Endometrial microvascular endothelial cells (primary cell): Measurements from ENCODE around the gene CLEC10A. TPM values are rescaled to one million over a fixed set of nuclear protein-coding genes. Genes with fewer than 3 reads are reported as not detected.

Experiments
- in situ Hi-C: cut with HindIII; loops from 2 replicates; pipeline ENCODE4 v1.10.0; 2017; ENCODE audit warnings: low sequenced_read_pairs, low pct_unique_long_range_greater_than_20kb; ENCODE audit errors: inconsistent ontology term
- total RNA-seq: library from RNA; depleted of rRNA; stranded (reverse); fragments of >200 nt; gene quantifications from one replicate; pipeline ENCODE4 v1.2.3, GENCODE V29; 2015; ENCODE audit errors: inconsistent ontology term

CLEC10A gene
- total RNA-seq, 1 donor from 2014 or later = not detected

DNA sequence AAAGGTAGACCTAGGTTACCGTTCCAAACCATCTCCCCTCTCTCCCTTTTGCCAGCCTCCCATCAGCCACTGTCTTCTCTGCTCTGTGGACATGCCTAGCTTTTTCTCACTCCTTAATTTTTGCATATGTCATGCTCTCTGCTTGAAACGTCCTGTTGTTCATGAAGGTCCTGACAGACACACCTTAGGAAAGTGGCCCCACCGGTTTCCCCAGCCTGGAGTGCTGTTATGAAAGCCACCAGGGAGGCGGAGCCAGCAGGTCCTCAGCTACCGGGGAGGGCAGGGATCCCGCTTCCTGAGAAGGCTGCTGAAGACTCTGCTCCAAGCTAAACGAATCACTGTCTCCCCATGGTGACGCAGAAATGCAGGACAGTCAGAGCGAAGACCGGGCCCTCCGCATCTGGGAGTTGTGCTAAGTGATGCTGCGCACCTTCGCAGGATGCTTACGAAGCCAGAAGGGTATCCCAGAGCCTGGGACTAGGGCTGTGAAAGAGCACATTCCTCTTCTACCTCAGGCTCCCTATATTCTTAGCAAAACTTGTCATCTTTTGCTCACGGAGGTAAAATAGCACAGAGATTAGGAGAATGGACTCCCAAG is 33.8 kb downstream of the CLEC10A start:
- in situ Hi-C loops = no loop called here

DNA sequence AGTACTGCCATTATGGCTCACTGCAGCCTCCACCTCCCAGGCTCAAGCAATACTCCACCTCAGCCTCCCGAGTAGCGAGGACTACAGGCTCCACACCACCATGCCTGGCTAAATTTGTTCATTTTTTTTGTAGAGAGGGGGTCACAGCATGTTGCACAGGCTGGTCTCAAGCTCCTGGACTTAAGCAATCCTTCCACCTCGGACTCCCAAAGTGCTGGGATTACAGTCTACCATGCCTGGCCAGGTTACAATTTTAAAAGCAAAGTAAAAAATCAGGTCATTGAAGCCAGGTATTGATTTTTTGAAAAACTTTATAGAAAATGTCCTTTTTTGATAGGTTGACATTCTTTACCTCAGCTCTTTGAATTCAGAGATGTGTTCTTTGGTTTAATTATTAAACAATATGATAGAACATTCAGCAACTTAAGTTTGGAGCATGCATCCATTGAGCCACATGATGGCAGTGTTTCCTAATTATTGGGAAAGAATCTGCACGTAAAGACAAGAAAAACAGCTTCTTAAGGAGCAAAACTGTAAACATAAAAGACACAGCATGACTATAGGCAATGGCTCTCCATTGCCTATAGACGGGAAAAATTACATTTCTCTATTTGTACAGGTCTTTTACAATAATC is 34.4 kb downstream of the CLEC10A start:
- in situ Hi-C loops = no loop called here

DNA sequence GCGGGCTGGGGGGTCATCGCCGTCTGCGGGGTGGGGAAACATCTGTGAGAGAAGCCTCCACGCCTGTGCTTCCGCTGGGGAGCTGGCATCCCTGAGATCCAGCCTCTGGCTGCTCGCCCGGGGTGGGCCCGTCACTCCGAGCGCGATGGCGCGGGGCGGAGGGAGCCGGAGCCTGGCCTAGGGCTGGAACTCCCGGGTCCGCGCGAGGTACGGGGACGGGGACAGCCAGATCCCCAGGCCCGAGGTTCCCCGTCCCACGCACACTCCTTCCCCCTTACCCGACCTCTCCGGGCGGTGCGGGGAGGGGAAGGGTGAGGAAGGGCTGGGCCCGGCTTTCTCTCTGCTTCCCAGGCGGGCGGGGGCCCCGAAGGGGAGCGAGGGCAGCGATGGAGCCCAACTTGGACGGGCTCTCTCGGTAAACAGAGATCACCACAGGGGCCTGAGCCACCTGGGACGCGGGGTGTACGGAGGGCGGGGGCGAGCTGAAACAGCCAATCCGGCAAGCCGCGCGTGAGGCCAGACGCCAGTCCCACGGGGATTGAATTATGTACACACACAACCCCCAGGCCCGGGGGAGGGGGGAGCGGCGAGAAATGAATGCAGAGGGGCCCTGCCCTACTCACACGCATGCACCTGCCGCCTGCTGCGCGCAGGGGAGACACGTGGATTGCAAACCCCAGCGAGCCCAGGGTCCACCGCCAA is 36.4 kb downstream of the CLEC10A start, which contains the start of gene SLC16A11:
TSS of gene SLC16A11 (minus strand) at position 596 of the 702 bp plus-strand sequence. CDS start at position 17, 579 bp downstream.
- in situ Hi-C loops = no loop called here

DNA sequence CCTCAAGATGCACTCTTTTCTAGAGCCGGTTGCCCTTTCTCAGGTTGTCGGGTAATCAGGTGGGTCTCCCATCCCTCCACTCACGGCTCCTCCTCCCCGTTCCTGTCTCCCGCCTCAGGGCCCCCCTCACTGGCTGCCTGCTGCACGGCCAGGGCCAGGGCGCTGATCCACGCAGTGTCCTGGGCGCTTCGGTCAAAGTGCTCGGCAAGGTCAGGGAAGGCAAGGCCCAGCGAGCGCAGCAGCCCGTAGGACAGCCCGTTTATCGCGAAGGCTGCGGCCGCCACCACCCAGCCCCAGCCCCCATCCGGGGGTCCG is 36.9 kb downstream of the CLEC10A start:
- in situ Hi-C loops = no loop called here

DNA sequence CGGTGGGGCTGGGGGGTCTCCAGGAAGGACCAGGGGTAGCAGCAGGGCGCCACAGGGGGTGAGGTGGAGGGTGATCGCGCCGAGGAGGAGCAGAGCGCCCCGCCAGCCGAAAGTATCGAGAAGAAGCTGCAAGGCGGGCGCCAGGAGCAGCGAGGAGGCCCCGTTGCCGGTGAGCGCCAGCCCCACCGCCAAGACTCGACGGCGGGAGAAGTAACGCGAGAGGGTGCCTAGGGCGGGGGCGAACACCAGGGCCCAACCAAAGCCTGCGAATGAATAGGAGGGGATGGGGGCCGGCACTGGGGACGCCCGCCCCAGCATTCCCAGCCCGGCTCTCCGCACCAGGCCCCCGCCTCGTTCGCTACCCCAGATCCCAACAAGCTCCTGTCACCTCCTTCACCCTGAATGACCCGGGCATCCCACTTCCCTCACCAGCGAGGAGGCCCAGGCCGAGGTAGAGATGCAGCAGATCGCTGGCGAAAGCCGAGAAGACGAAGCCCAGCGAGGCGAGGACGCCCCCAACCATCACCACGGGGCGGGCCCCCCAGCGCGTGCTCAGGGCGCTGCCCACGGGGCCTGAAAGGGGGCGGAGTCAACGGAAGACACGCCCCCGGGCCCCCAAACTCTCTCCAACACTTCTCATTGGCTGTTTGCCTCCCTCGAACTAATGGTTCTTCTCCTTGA is 37.4 kb downstream of the CLEC10A start:
- in situ Hi-C loops = no loop called here

DNA sequence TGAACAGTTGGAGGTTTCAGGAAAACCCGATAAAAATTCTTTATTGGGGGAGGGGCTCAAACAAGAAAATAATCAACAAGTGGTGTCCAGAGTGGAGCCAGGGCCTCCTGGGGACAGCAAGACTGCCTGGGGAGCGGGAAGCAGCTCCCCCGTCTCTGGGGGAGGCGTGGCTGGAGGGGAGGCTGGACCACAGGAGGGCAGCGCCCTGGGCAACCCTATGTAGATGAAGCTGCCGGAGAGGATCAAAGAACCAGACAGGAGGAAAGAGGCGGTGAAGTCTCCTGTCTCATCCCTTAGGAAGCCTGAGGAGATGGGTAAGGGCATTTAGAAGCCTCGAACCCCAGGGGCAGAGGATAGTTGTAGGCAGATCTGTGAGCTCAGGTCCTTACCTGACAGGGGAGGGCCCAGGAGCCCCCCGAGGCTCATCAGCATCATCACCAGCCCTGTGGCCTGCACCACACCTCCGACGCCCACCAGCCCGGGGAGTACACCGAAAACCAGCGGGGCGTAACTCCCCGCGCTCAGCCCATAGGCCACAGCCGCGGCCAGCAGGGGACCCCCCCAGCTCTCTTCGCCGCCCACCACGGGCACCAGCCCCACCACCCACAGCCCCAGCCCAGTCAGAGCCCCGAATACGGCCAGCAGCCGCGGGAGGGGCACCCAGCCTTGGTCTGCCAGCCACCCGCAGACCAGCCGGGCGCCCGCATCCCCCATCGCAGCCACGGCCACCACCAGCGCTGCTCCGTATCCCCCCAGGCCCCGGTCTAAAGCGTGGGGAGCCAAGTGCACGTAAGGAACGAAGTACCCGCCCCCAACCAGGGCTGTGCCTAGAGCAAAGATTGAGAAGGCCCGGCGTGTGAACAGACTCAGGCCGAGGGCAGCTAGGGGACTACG is 38.2 kb downstream of the CLEC10A start:
- in situ Hi-C loops = no loop called here

DNA sequence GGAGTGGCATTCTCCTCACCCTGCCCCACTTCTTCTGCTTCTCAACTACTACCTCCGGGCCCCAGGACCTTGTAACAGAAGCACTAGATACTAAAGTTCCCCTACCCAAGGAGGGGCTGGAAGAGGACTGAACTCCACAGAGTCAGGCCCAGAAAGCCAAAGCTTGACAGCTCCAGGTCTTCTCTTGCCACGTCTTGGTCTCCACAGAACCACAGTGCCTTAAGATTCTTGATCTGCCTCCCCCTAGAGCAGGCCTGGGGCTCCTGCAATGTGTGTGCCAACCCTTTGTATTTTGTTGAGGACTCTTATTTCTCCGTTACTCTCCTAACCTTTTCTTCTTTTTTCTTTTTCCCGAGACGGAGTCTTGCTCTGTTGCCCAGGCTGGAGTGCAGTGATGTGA is 40.2 kb downstream of the CLEC10A start:
- in situ Hi-C loops = no loop called here

DNA sequence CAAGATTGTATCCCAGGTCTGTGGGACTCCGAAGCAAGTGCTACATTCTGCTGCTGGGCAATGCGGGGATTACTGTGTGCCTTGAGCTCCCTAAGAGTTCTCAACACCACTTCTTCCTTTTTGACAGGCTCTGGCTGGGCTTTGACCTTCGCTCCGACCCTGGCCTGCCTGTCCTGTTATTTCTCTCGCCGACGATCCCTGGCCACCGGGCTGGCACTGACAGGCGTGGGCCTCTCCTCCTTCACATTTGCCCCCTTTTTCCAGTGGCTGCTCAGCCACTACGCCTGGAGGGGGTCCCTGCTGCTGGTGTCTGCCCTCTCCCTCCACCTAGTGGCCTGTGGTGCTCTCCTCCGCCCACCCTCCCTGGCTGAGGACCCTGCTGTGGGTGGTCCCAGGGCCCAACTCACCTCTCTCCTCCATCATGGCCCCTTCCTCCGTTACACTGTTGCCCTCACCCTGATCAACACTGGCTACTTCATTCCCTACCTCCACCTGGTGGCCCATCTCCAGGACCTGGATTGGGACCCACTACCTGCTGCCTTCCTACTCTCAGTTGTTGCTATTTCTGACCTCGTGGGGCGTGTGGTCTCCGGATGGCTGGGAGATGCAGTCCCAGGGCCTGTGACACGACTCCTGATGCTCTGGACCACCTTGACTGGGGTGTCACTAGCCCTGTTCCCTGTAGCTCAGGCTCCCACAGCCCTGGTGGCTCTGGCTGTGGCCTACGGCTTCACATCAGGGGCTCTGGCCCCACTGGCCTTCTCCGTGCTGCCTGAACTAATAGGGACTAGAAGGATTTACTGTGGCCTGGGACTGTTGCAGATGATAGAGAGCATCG is 41.8 kb downstream of the CLEC10A start:
- in situ Hi-C loops = no loop called here

DNA sequence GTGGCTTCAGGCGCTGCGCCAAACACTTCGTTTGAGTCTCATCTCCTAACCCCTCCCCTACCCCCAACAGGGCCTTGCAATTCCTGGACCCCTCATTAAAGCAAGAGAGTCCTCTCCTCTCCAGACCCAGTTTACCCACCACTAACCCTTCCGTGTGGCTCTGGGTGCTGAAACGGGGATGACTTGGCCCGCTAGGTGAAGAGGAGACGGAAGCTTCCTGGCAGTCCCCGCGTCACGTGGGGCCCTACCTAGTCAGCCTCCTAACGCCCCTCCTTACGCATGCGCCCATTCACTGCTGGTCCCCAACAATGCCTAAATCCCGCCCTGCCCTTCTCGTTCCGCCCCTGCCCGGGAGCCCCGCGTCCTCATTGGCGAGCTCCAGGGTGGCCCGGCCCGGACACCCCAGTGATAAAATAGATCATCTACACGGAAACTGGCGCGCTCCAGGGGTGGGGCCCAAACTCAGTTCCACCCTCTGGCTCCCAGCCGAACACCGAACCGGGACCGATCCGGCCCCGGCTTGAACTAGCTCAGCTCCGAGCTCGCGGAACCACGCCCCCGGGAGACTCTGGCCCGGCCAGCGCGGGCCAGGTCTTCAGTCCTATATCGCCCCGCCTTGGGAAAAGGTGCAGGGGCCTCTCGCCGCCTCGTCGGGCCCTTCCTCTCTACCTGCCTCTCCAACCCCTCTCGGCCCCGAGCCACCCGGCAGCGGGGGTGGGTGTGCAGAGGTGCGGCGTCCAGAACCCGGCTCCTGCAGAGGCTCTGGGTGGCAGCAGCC is 44.3 kb downstream of the CLEC10A start, which contains the start of gene SLC16A13:
TSS of gene SLC16A13 (plus strand) at position 425 of the 778 bp plus-strand sequence. CDS start 368 bp downstream, outside the sequence.
- in situ Hi-C loops = no loop called here

DNA sequence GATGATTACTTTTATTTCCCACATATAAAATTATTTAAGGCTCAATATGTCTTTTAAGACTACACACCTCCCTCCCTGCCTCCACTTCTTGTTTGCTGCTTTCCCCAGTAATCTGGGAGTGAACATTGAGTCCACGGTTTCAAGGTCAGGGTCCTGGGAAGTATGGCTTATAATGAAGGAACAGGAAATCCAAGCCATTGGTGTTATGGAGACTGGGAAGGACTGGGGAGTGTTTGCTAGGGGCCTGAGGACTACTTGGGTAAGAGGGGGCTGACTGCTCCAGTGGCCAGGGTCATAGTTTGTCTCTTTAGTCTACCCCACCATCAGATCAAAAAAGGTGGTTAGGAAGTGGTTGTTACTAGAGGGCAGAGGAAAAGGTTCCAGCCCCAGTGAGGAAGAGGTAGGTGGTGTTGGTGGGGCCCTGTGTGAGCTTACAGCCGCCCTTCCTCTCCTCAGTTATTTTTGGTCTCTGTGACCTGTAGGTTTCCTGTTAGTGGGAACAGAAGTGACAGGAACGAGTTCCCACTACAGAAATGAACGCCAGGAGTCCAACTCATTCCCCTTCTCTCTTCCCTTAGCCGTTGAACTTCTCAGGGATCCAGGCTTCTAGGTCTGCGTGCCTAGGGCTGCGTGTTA is 45.0 kb downstream of the CLEC10A start:
- in situ Hi-C loops = no loop called here

DNA sequence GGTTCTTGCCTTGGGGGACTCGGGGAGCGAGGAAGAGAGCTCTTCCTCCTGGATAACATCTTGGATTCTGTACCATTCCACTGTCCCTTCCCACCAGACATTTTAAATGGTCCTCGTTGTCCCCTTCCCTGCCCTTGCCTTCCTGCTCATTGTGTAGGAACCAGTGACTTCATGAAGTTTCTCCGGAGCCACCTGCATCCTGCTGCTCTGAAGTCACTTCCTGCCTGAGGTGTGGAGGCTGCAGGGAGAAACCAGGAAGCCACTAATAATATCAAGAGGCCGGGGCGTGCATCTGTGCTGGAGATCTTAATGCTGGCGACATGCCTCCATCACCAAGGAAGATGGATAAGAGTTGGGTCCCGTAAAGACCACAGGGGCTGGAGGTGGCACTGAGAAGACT is 50.4 kb downstream of the CLEC10A start:
- in situ Hi-C loops = no loop called here

DNA sequence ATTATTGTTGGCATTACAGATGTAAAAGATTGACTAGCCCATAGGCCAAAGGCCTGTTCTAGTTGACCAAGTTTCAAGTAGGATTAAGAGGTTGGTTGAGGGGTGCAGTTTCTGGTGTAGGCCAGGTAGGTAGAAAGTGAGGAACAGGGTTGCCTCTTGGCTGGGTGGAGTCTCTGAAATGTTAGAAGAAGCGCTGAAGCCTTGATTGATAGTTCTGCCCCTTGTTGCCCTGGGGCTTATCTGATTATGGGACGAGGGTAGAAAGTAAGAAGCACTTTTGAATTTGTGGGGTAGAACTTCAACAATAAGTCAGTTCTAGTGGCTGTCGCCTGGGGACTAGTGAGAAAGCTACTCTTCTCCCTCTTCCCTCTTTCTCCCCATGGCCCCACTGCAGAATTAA is 51.0 kb downstream of the CLEC10A start:
- in situ Hi-C loops = no loop called here

DNA sequence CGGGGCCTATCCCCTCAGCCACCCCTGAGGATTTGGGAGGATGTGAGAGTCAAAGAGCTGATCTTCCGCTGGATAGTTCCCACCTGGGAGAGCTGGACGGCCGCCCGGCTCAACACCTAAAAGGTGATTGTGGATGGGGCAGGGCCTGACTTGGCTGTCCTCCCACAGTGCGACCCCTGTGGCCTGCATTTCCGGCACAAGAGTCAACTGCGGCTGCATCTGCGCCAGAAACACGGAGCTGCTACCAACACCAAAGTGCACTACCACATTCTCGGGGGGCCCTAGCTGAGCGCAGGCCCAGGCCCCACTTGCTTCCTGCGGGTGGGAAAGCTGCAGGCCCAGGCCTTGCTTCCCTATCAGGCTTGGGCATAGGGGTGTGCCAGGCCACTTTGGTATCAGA is 52.7 kb downstream of the CLEC10A start:
- in situ Hi-C loops = no loop called here

DNA sequence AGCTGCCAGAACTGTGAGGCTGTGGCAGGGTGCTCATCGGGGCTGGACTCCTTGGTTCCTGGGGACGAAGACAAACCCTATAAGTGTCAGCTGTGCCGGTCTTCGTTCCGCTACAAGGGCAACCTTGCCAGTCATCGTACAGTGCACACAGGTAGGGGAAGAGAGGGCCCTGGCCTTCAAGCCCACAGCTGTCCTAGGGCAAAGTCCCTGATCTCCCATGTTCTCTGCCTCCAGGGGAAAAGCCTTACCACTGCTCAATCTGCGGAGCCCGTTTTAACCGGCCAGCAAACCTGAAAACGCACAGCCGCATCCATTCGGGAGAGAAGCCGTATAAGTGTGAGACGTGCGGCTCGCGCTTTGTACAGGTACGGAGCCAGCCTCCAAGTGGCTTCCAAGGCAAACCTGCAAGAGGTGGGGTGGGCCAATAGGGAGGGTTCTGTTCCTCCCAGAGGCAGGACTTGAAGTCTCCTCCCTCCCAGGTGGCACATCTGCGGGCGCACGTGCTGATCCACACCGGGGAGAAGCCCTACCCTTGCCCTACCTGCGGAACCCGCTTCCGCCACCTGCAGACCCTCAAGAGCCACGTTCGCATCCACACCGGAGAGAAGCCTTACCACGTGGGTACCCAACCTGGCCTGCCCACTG is 53.5 kb downstream of the CLEC10A start:
- in situ Hi-C loops = no loop called here

DNA sequence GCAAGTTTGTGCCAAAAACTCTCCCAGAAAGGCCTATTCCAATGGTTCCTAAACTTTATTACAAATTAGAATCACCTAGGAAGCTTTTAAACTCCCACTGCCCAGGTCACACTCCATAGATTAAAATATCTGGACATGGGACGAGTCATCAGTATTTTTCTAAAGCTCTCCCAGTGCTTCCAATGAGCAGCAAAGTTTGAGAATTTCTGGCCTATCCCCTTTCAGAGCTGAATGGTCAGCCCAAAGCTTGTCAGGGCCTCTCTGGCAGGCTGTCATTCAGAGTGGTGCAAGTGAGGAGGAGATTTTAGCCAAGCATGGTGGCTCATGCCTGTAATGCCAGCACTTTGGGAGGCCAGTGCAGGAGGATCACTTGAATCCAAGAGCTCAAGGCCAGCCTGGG is 54.8 kb downstream of the CLEC10A start:
- in situ Hi-C loops = no loop called here
